Testis (tissue), 3 donors: ENCODE measurements around the gene HMCN2. TPM values are rescaled to one million over a fixed set of nuclear protein-coding genes. Genes with fewer than 3 reads are reported as not detected.

Experiments
- DNase-seq: peaks from one replicate; pipeline ENCODE4 v3.0.0-alpha.2; 2019
- H3K27ac ChIP-seq, 2 donors: fragments of 200-600 bp; sonication (generic); one replicate each; pipeline ENCODE4 v1.5.1; 2019
- H3K27me3 ChIP-seq: fragments of 200-600 bp; sonication (generic); one replicate; pipeline ENCODE4 v1.5.1; 2019
- H3K36me3 ChIP-seq: fragments of 200-600 bp; sonication (generic); one replicate; pipeline ENCODE4 v1.5.1; 2017; ENCODE audit warnings: low read depth; ENCODE audit errors: missing control alignments
- H3K4me1 ChIP-seq: fragments of 200-600 bp; sonication (generic); one replicate; pipeline ENCODE4 v1.5.1; 2019
- H3K4me3 ChIP-seq, 2 donors: fragments of 200-600 bp; sonication (generic); one replicate each; pipeline ENCODE4 v1.5.1; 2017 to 2019
- H3K9me3 ChIP-seq: fragments of 200-600 bp; sonication (generic); one replicate; pipeline ENCODE4 v1.5.1; 2017
- CTCF ChIP-seq, 3 experiments: fragments of 450-650 bp in 2 of 3; fragments of 200-600 bp in 1 of 3; sonication (generic) in 1 of 3; IDR thresholded peaks; one replicate each; pipeline ENCODE4 v1.5.1; 2016 to 2019; ENCODE audit warnings: antibody characterized with exemption in 3 of 3, mild to moderate bottlenecking in 2 of 3, moderate library complexity in 1 of 3
- POLR2A ChIP-seq: fragments of 450-650 bp; IDR thresholded peaks from one replicate; pipeline ENCODE4 v1.6.1; 2017; ENCODE audit warnings: antibody characterized with exemption, mild to moderate bottlenecking, moderate library complexity
- WGBS, 2 donors: methylation state at CpG; one replicate each; pipeline ENCODE4 v1.1.5; 2018; 5-methylcytosine and 5-hydroxymethylcytosine counted together
- intact Hi-C: fragments of 100-400 bp; cut with DNase I; formaldehyde crosslinking; loops from one replicate; pipeline ENCODE4 v1.15.1; 2023; ENCODE audit warnings: low total_unique reads
- polyA plus RNA-seq: library from polyadenylated mRNA; stranded (reverse); fragments of 350-450 nt; fragmentation: Illumina TruSeq; extraction: RNeasy Lipid Tissue Mini Kit (QIAGEN cat#74804); gene quantifications from one replicate; pipeline ENCODE4 v1.2.3, GENCODE V29; 2014; ENCODE audit warnings: low read depth, low replicate concordance; ENCODE audit not compliant: insufficient read depth
- total RNA-seq, 2 donors: library from RNA; depleted of rRNA; stranded (reverse); fragments of >200 nt; gene quantifications; one replicate each; pipeline ENCODE4 v1.2.3, GENCODE V29; 2016

Gene HMCN2
- total and polyA plus RNA-seq, 3 donors from 2014 or later: 10.2 to 17.7 (median 15.5) TPM

- WGBS, 2 donors: 88 to 93% methylated on average over 6 to 25 of the region's 27 CpGs
- Histone ChIP-seq H3K36me3 (no peaks in the 10 kb centered on the region), H3K27ac (no peak overlapping the region), H3K27me3 (no peaks in the 10 kb centered on the region), H3K4me1 (no peaks in the 10 kb centered on the region), H3K9me3 (no peaks in the 10 kb centered on the region), H3K4me3 (no peak overlapping the region)
- intact Hi-C loops: no loop called here
- TF ChIP-seq POLR2A (no peak), CTCF (IDR thresholded peaks at IDR 0.05) (no peak)
- DNase-seq: no peak
Measured at GRCh38 chr9:130390986-130391385, 125.4 kb downstream of the HMCN2 start.

GRCh38 chr9:130391866-130392265 lies 126.3 kb downstream of the HMCN2 start:
- Histone ChIP-seq H3K4me3 (no peak overlapping the region), H3K4me1 (no peaks in the 10 kb centered on the region), H3K27me3 (no peaks in the 10 kb centered on the region), H3K9me3 (no peaks in the 10 kb centered on the region), H3K27ac (no peak overlapping the region), H3K36me3 (no peaks in the 10 kb centered on the region)
- intact Hi-C loops: no loop called here
- no peak for DNase-seq
- WGBS, 2 donors: 80 to 91% methylated on average over 11 to 13 of the region's 13 CpGs
- no peak for TF ChIP-seq CTCF (IDR thresholded peaks at IDR 0.05)
- TF ChIP-seq POLR2A: no peak

GRCh38 chr9:130393681-130394071 lies 128.1 kb downstream of the HMCN2 start:
- DNase-seq: no peak
- no peaks in the 10 kb centered on the region for H3K36me3 ChIP-seq
- no peak overlapping the region for H3K4me3 ChIP-seq
- TF ChIP-seq CTCF (IDR thresholded peaks at IDR 0.05) (no peak), POLR2A (no peak)
- no peaks in the 10 kb centered on the region for H3K4me1 ChIP-seq
- no peak overlapping the region for H3K27ac ChIP-seq
- H3K9me3 ChIP-seq: no peaks in the 10 kb centered on the region
- intact Hi-C loops: no loop called here
- no peaks in the 10 kb centered on the region for H3K27me3 ChIP-seq
- WGBS, 2 donors: 92% methylated on average over 16 of the region's 16 CpGs; no CpG with 5 or more reads in 1 of the 2 donors

GRCh38 chr9:130394320-130394719 lies 128.8 kb downstream of the HMCN2 start:
- no peak for TF ChIP-seq POLR2A
- TF ChIP-seq CTCF (IDR thresholded peaks at IDR 0.05): no peak
- H3K4me1 ChIP-seq: no peaks in the 10 kb centered on the region
- no peaks in the 10 kb centered on the region for H3K27me3 ChIP-seq
- no peaks in the 10 kb centered on the region for H3K36me3 ChIP-seq
- DNase-seq: no peak
- intact Hi-C loops: no loop called here
- H3K4me3 ChIP-seq: no peak overlapping the region
- WGBS, 2 donors: 96 to 100% methylated on average over 1 to 11 of the region's 11 CpGs
- no peaks in the 10 kb centered on the region for H3K9me3 ChIP-seq
- no peak overlapping the region for H3K27ac ChIP-seq

- WGBS, 2 donors: 91 to 95% methylated on average over 8 to 23 of the region's 23 CpGs
- Histone ChIP-seq H3K27me3 (no peaks in the 10 kb centered on the region), H3K4me1 (no peaks in the 10 kb centered on the region), H3K9me3 (no peaks in the 10 kb centered on the region), H3K27ac (no peak overlapping the region), H3K4me3 (no peak overlapping the region), H3K36me3 (no peaks in the 10 kb centered on the region)
- intact Hi-C loops: no loop called here
- no peak for DNase-seq
- TF ChIP-seq POLR2A (no peak), CTCF (IDR thresholded peaks at IDR 0.05) (no peak)
Measured at GRCh38 chr9:130394814-130395470, 129.4 kb downstream of the HMCN2 start.
